IPS DF 4.7 (cell line): Measurements from ENCODE around the gene ADIPOR1.
"Not testable (repeated sequence)": the region's sequence is repeated elsewhere in the genome, so short reads cannot be mapped to it uniquely, and the experiment has no call there.

Experiments used
- DNase-seq: peaks from one replicate; pipeline ENCODE4 v3.0.0-alpha.2; 2013; ENCODE audit warnings: low spot score; ENCODE audit errors: extremely low read depth

ADIPOR1 gene

DNA sequence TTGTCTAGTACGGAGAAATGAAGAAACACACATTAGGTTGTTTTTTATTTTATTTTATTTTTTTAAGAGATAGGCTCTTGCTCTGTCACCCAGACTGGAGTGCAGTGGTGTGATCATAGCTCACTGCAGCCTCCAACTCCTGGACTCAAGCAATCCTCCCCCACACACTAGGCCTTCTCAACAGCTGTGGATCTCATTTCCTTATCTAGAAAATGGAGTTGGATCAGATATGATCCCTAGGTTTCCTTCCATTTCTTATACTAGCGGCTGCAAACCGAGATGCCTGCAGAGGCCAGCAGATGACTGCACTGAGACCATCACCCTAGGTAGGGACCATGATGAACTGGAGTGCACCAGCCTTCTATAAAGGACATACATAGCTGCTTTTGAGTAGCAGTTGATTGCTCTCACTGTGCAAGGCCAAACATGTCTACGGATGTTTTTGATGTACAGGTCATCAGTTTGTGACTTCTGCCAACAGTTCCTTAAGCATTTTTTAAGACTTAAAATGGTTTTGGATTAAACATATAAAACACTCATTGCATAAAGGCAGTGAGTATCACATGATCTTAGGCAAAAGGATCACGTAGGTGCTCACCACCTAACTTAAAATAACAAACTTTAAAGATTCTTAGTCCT, 19.7 kb downstream of the ADIPOR1 start:
- DNase-seq: no peak

DNA sequence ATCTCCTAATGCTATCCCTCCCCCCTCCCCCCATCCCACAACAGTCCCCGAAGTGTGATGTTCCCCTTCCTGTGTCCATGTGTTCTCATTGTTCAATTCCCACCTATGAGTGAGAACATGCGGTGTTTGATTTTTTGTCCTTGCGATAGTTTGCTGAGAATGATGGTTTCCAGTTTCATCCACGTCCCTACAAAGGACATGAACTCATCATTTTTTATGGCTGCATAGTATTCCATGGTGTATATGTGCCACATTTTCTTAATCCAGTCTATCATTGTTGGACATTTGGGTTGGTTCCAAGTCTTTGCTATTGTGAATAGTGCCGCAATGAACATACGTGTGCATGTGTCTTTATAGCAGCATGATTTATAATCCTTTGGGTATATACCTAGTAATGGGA, 21.7 kb downstream of the ADIPOR1 start:
- DNase-seq: not testable (repeated sequence)

DNA sequence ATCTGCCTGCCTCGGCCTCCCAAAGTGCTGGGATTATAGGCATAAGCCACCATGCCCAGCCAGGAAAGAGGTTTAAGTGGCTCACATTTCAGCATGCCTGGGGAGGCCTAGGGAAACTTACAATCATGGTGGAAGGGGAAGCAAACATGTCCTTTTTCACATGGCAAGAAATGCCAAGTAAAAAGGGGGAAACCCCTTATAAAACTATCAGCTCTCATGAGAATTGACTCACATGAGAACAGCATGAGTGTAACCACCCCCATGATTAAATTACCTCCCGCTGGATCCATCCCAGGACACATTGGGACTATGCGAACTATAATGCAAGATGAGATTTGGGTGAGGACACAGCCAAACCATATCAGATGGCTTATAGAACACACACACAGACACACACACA, 22.3 kb downstream of the ADIPOR1 start:
- DNase-seq: no peak

DNA sequence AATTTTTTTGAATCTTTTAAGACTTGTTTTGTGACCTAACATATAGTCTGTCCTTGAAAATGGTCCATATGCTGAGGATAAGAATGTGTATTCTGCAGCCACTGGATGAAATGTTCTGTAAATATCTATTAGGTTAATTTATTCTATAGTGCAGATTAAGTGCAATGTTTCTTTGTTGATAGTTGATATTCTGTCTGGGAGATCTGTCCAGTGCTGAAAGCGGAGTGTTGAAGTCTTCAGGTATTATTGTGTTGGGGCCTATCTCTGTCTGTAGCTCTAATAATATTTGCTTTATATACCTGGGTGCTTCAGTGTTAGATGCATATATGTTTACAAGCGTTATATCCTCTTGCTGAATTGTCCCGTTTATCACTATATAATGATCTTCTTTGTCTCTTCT, 23.4 kb downstream of the ADIPOR1 start:
- DNase-seq: no peak

DNA sequence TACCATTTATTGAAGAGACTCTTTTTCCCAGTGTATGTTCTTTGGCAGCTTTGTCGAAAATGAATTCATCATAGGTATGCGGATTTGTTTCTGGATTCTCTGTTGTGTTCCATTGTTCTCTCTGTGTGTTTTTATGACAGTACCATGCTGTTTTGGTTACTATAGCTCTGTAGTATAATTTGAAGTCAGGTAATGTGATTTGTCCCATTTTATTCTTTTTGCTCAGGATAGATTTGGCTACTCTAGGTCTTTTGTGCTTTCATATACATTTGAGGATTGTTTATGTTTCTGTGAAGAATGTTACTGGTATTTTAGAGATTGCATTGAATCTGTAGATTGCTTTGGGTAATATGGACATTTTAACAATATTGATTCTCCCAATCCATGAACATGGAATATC, 25.6 kb downstream of the ADIPOR1 start:
- no peak for DNase-seq

DNA sequence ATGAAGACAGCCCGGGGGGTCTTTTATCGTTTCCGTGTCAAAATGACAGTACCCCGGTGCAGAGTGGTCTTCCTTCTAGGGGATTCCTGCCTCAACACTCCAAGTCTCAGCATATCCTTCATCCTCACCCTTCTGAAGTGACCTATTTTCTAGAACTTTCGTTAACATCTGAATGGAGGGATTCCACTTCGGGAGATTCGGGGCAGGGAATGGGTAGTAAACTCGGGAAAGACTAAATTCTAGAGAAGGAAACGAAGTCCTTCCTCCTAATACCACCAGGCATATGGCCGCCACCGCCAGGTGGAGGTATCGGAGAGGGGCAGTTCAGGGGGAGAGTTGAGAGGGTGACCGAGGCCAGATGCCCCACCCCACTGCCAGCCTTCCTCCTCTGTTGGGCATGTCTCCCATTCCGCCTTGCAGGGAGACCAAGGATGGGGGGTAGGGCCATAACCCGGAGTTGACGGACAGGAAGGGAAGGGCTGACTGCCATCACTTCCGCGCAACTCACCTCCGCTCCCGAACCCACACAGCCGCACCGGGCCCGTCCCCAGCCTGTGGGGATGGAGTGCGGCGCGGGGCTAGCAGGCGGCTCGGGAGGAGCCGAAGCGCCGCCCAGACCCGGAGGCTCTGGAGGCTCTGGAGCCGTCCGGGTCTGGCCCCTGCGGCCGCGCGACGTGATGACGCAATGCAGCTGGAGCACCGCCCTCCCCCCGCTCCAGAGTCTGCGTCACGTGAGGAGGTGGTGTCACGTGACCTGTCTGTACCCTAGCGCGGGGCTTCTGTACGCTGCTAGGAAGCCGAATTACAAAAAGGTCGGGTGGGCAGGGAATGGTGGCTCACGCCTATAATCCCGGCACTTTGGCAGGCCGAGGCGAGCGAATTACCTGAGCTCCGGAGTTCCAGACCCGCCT, 31.3 kb downstream of the ADIPOR1 start, which contains the start of gene KLHL12:
Gene KLHL12, minus strand, starts transcription at position 654 of the 911 bp plus-strand sequence. CDS start 2,072 bp downstream, outside the sequence.
- DNase-seq: peak; percentile 79

DNA sequence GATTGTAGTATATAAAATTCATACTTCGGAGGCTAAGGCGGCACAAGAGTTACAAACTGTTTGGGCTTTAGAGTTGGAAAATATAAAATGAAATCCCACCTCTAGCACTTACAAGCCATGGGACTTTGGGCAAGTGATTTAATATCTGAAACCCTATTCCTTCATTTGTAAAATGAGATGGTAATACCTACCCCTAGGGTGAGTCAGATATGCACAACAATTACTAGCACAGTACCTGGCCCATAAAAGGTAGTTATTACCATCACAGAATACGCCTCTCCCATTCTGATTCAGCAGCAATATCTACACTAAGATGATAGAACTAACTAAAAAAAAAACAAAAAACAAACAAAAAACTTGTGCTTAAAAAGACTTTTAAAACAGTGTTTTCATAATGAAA, 34.6 kb downstream of the ADIPOR1 start:
- no peak for DNase-seq

DNA sequence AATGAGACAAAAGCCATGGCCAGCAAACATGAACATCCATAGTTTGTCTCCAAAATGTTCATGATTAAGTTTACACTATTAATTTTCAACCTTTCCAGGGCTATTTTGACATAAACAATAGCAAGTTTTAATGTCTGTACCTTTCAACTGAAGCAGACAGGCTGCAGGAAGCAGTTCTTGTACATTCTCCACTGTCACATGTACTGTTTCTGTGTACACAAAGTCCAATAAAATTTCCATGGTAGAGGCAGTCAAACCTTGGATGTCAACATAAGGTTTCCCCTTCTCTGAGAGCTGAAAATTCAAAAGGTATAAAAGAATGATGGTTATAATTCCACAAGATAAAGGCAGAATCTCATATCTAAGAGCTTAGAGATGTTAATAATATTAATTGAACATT, 38.5 kb downstream of the ADIPOR1 start:
- DNase-seq: no peak

DNA sequence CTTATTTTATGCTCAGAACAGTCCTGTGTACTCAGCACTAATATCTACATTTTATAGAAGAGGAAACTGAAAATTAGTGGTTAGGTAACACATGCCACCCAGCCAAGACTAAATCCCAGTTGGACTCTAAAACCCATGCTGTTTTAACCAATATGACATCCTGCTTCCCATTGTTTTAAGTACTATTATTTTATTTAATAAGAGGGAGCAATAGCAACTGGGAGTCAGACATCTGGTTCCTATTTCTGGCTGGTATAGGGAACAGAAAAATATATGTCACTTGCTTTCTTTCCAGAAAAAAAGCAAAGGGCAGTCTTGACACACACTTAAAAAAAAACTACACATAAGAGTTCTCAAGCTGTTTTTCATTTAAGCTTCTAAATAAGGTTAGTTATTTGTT, 43.0 kb downstream of the ADIPOR1 start:
- no peak for DNase-seq

DNA sequence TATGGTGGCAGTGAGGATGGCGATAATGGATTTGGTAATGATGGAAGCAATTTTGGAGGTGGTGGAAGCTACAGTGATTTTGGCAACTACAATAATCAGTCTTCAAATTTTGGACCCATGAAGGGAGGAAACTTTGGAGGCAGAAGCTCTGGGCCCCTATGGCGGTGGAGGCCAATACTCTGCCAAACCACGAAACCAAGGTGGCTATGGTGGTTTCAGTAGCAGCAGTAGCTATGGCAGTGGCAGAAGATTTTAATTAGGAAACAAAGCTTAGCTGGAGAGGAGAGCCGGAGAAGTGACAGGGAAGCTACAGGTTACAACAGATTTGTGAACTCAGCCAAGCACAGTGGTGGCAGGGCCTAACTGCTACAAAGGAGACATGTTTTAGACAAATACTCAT, 45.6 kb downstream of the ADIPOR1 start:
- not testable (repeated sequence) for DNase-seq

DNA sequence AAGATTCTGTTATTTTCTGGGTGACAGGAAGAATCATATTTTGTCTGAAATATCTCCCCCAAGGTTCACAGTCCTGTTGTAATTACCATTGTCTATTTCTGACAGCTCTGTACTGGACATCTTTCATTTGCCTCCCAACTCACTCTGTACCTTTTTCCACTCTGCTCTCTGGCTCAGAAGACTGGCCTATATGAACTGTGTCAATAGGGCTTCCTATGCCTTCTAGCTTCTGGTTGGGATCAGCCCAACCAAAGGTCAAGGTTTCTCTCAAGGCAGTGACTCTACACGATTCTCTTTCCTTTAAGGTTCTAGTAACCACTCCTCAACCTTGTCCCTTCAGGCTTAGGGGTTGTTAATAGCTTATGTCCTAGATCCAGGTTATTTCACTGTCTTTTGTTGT, 48.6 kb downstream of the ADIPOR1 start:
- no peak for DNase-seq

DNA sequence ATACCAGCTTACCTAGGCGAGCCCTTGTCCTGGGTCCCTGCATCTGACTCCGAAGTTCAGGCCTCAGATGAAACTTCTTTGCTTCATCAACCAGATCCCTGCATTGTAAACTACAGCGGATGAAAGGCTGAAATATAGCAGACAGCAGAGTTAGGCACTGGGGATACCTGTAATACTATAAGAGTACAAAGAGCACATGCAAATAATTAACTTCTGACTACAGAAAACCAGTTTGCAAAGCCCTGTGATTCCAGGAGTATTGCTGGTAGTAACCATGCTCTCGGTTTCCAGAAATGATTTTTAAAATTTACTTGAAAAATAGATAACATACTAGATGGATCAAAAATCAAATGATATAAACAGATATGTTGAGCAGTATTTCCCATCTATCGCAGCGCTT, 49.1 kb downstream of the ADIPOR1 start:
- DNase-seq: no peak

DNA sequence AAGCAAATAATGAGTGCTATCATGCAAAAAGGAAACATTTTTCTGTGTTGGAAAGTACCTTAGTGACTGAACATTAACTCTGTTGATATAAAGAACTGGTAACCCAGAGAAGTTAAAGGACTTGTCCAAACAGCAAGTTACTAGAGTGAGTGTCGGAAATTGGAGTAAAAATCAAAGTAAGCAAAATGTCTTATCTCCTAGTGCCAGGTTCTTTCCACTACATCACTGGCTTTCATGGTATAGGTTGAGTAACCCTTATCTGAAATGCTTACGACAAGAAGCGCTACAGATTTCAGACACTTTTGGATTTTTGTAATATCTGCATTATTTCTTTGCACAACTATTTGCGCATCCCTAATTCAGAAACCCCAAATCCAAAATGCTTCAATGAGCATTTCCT, 52.8 kb downstream of the ADIPOR1 start:
- no peak for DNase-seq

DNA sequence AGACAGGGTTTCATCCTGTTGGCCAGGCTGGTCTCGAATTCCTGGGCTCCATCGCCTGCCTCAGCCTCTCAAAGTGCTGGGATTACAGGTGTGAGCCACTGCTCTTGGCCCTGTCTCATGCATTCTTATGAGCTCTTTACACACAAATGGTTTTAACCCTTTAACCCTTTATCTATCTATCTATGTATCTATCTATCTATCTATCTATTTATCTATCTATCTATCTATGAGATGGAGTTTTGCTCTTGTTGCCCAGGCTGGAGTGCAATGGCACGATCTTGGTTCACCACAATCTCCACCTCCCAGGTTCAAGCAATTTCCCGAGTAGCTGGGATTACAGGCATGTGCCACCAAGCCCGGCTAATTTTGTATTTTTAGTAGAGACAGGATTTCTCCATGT, 54.3 kb downstream of the ADIPOR1 start:
- not testable (repeated sequence) for DNase-seq

DNA sequence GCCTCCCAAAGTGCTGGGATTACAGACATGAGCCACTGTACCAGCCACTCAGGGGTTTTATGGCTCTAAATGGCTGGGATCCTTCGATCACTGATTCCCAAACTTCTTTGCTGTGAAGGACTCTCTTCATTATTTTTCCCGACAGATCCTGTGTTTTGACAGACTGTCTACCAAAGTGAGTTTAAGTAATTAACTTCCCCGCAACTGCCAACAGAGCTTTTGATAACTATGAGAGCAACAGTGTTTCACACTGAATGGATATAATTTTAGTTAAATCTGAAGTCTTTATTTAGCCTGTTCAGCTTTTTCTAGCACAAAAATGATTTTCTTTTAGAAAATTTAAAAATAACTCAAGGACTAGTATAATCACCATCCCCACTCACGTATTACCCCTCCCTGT, 56.6 kb downstream of the ADIPOR1 start:
- no peak for DNase-seq

DNA sequence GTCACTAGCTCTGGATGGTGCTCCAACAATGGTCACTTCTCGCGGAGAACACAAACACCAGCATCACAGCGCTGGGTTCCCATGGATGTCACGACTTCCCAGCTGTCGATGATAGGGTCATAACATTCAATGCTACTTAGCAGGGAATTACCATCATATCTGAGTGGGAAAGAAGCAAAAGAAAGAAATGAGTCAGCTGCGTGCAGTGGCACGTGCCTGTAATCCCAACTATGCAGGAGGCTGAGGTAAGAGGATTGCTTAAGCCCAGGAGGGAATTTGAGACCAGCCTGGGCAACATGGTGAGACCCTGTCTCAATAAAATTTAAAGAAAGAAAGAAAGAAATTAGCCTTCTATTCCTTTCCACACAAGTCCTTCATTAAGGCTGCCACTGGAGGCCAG, 65.6 kb downstream of the ADIPOR1 start:
- DNase-seq: no peak
